ENCODE data around the gene C9orf78. TPM values are rescaled to one million over a fixed set of nuclear protein-coding genes. Genes with fewer than 3 reads are reported as not detected.
A peak's percentile ranks its signal among the peaks of the same experiment; 100 is the strongest.

Gene C9orf78
- total RNA-seq, 1 experiment from 2014 or later: 59.7 TPM

DNA sequence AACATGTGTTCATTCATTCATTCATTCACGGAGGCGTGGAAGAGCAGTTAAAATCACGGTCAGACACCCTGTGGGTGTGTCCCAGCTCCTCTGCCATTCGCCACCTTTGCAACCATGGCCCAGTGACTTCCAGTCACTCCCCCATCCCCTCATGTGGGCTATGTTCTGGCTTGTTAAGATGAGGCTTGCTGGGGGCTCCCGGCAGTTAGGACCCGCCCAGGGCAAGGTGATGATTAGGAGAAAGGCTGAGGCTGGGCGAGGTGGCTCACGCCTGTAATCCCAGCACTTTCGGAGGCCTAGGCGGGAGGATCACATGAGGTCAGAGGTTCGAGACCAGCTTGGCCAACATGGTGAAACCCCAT lies 57.3 kb downstream of the C9orf78 start:
- Histone ChIP-seq H3K4me3 (ENCODE audit: low read length) (no peak overlapping the region), H3K9me2 (replicated peaks; ENCODE audit: insufficient read depth, low read length) (no peaks in the 10 kb centered on the region), H3K79me2 (ENCODE audit: low read length) (no peaks in the 10 kb centered on the region), H2AFZ (ENCODE audit: low read length) (no peak overlapping the region), H4K20me1 (ENCODE audit: insufficient read depth, low read depth, low read length) (no peaks in the 10 kb centered on the region), H3K27ac (ENCODE audit: low read length) (no peak overlapping the region), H3K9ac (ENCODE audit: low read length) (no peak overlapping the region), H3K36me3 (ENCODE audit: insufficient read depth, low read length) (no peaks in the 10 kb centered on the region), H3K4me2 (ENCODE audit: low read depth, low read length, poor library complexity, severe bottlenecking) (no peak overlapping the region), H3K4me1 (ENCODE audit: low read length) (no peaks in the 10 kb centered on the region), H3K9me3 (ENCODE audit: low read length) (no peaks in the 10 kb centered on the region), H3K27me3 (ENCODE audit: low read length) (no peaks in the 10 kb centered on the region)
- DNase-seq: peak; percentile 37

Small RNA genes within 50 kb of the gene (small RNA-seq; reads per million reads assigned to genes)
- not detected for gene MIR6855

Other genes starting within 250 kb of the C9orf78 start
- gene C9orf50, start 214.2 kb downstream of the C9orf78 start, total RNA-seq (2014; rRNA removed; shearing (Covaris generic); ENCODE audit: low replicate concordance): not detected in 2 replicates
- 22.4 and 31.1 TPM in 2 replicates for gene NTMT1, start 209.1 kb downstream of the C9orf78 start, total RNA-seq (2014; rRNA removed; shearing (Covaris generic); ENCODE audit: low replicate concordance)
- 10.6 and 16.3 TPM in 2 replicates for gene ASB6, start 193.1 kb downstream of the C9orf78 start, total RNA-seq (2014; rRNA removed; shearing (Covaris generic); ENCODE audit: low replicate concordance)
- not detected in 2 replicates for gene PRRX2, start 169.6 kb downstream of the C9orf78 start, total RNA-seq (2014; rRNA removed; shearing (Covaris generic); ENCODE audit: low replicate concordance)
- not detected in 2 replicates for gene PTGES, start 82.2 kb downstream of the C9orf78 start, total RNA-seq (2014; rRNA removed; shearing (Covaris generic); ENCODE audit: low replicate concordance)
- 10.5 and 14.2 TPM in 2 replicates for gene TOR1B, start 32.1 kb downstream of the C9orf78 start, total RNA-seq (2014; rRNA removed; shearing (Covaris generic); ENCODE audit: low replicate concordance)
- gene TOR1A, start 11.1 kb downstream of the C9orf78 start, total RNA-seq (2014; rRNA removed; shearing (Covaris generic); ENCODE audit: low replicate concordance): 41.7 and 53.1 TPM in 2 replicates
- 11.7 and 40.3 TPM in 2 replicates for gene USP20, start 183 bp upstream of the C9orf78 start, total RNA-seq (2014; rRNA removed; shearing (Covaris generic); ENCODE audit: low replicate concordance)
- 205 and 280 TPM in 2 replicates for gene FNBP1, start 207.9 kb upstream of the C9orf78 start, total RNA-seq (2014; rRNA removed; shearing (Covaris generic); ENCODE audit: low replicate concordance)
- 9.6 and 11.6 TPM in 2 replicates for gene GPR107, start 218.6 kb upstream of the C9orf78 start, total RNA-seq (2014; rRNA removed; shearing (Covaris generic); ENCODE audit: low replicate concordance)